Spleen (tissue), 7 donors: ENCODE results near the gene SIPA1L3.
A peak's percentile ranks its signal among the peaks of the same experiment; 100 is the strongest.

Experiments used
- CTCF ChIP-seq, 11 experiments: fragments of 200-600 bp in 7 of 11; fragments of 450-650 bp in 4 of 11; sonication (generic) in 4 of 11; IDR thresholded peaks in 8 of 11; conservative IDR thresholded peaks in 3 of 11; 1 replicate in 7 of 11; 2 replicates in 4 of 11; pipeline versions ENCODE4 v1.4.0 to v1.8.0; 2016 to 2021; ENCODE audit warnings: antibody characterized with exemption in 11 of 11, inconsistent platforms in 4 of 11, mild to moderate bottlenecking in 1 of 11
- POLR2AphosphoS5 ChIP-seq, 3 donors: sonication (generic); formaldehyde crosslinking; IDR thresholded peaks; one replicate each; pipeline ENCODE4 v1.5.1; 2017; ENCODE audit warnings: antibody characterized with exemption in 3 of 3
- donor health status: DM: no; HTN: no; CAD: no; lungs with moderate emphysema.
- donor health status: DM: no; HTN: no; CAD: no.
- donor health status: DM: no; HTN: no; CAD: no.

- peak in 2 of 11 experiments; percentile 9 to 22 for TF ChIP-seq CTCF (IDR thresholded peaks at IDR 0.05 in 8 of 11, conservative IDR thresholded peaks at IDR 0.05 in 3 of 11)
- TF ChIP-seq POLR2AphosphoS5 (IDR thresholded peaks at IDR 0.05): no peak
Observed at GRCh38 chr19:38143847-38144246, 236.8 kb downstream of the SIPA1L3 start.
